GM23338 (cell line): Measurements from ENCODE around the gene CMBL. TPM values are rescaled to one million over a fixed set of nuclear protein-coding genes. Genes with fewer than 3 reads are reported as not detected.
A peak's percentile ranks its signal among the peaks of the same experiment; 100 is the strongest.

Experiments used
- ATAC-seq: fragments of 200-7000 bp; cut with Tn5 transposase; 3 replicates; pipeline ENCODE4 v1.9.1; 2020
- DNase-seq: peaks from one replicate; pipeline ENCODE4 v3.0.0-alpha.2; 2015; ENCODE audit warnings: low spot score
- H2AFZ ChIP-seq: fragments of 200-600 bp; sonication (generic); 2 replicates; pipeline ENCODE4 v1.8.0; 2016; ENCODE audit warnings: antibody characterized with exemption, mild to moderate bottlenecking, moderate library complexity
- H3F3A ChIP-seq: fragments of 200-600 bp; sonication (generic); replicated peaks from 2 replicates; pipeline ENCODE4 v1.8.0; 2017; ENCODE audit warnings: antibody characterized with exemption, mixed run types, low read depth
- H3K27ac ChIP-seq: fragments of 200-600 bp; sonication (generic); 2 replicates; pipeline ENCODE4 v1.6.1; 2016; ENCODE audit warnings: low read depth
- H3K27me3 ChIP-seq: fragments of 200-600 bp; sonication (generic); 2 replicates; pipeline ENCODE4 v1.8.0; 2016; ENCODE audit warnings: mild to moderate bottlenecking, mixed run types, moderate library complexity; ENCODE audit not compliant: insufficient read depth
- H3K36me3 ChIP-seq: fragments of 200-600 bp; sonication (generic); 2 replicates; pipeline ENCODE4 v1.8.0; 2016; ENCODE audit warnings: mild to moderate bottlenecking; ENCODE audit not compliant: insufficient read depth
- H3K4me1 ChIP-seq: fragments of 200-600 bp; sonication (generic); 2 replicates; pipeline ENCODE4 v1.8.0; 2016; ENCODE audit warnings: mild to moderate bottlenecking, moderate library complexity; ENCODE audit not compliant: insufficient read depth
- H3K4me2 ChIP-seq: fragments of 200-600 bp; sonication (generic); 2 replicates; pipeline ENCODE4 v1.7.1; 2017; ENCODE audit warnings: mixed run types
- H3K4me3 ChIP-seq: fragments of 200-600 bp; sonication (generic); 2 replicates; pipeline ENCODE4 v1.6.1; 2016; ENCODE audit warnings: mixed run types
- H3K79me2 ChIP-seq: fragments of 200-600 bp; sonication (generic); replicated peaks from 2 replicates; pipeline ENCODE4 v1.8.0; 2017; ENCODE audit warnings: mild to moderate bottlenecking; ENCODE audit not compliant: insufficient read depth
- H3K9me2 ChIP-seq: fragments of 200-600 bp; sonication (generic); 2 replicates; pipeline ENCODE4 v1.8.0; 2017; ENCODE audit not compliant: insufficient read depth
- H4K20me1 ChIP-seq: fragments of 200-600 bp; sonication (generic); replicated peaks from 2 replicates; pipeline ENCODE4 v1.8.0; 2017; ENCODE audit warnings: mild to moderate bottlenecking; ENCODE audit not compliant: insufficient read depth
- H3K27ac Mint-ChIP-seq: 2 replicates; pipeline ENCODE4 v1.8.0; 2020; ENCODE audit warnings: inconsistent platforms, mild to moderate bottlenecking, moderate library complexity, mixed read lengths
- H3K27me3 Mint-ChIP-seq: 3 replicates; pipeline ENCODE4 v1.8.0; 2022; ENCODE audit warnings: low read depth, mild to moderate bottlenecking, moderate library complexity, mixed read lengths, inconsistent platforms; ENCODE audit not compliant: insufficient read depth, poor library complexity
- H3K36me3 Mint-ChIP-seq: 3 replicates; pipeline ENCODE4 v1.8.0; 2021; ENCODE audit warnings: low read depth, mild to moderate bottlenecking, inconsistent platforms, moderate library complexity, mixed read lengths
- H3K4me1 Mint-ChIP-seq: 3 replicates; pipeline ENCODE4 v1.8.0; 2020; ENCODE audit warnings: mild to moderate bottlenecking, inconsistent platforms, mixed read lengths
- H3K4me3 Mint-ChIP-seq: 3 replicates; pipeline ENCODE4 v1.8.0; 2021; ENCODE audit warnings: moderate library complexity, mild to moderate bottlenecking, inconsistent platforms, mixed read lengths
- H3K9me3 Mint-ChIP-seq: 3 replicates; pipeline ENCODE4 v1.8.0; 2020; ENCODE audit warnings: moderate library complexity, mild to moderate bottlenecking, inconsistent platforms, mixed read lengths
- CREB1 ChIP-seq: fragments of 250-450 bp; sonication (Bioruptor Pico); IDR thresholded peaks from 2 replicates; pipeline ENCODE4 v1.5.0; 2020; ENCODE audit warnings: low read depth, mild to moderate bottlenecking, moderate library complexity
- CTCF ChIP-seq, 2 experiments: fragments of 200-600 bp in 1 of 2; sonication (generic) in 1 of 2; conservative IDR thresholded peaks; 2 replicates each; pipeline versions ENCODE4 v1.5.1 to v1.6.1; 2016 to 2017; ENCODE audit warnings: antibody characterized with exemption in 2 of 2, low read depth in 2 of 2, mild to moderate bottlenecking in 2 of 2, moderate library complexity in 1 of 2
- EZH2 ChIP-seq: fragments of 200-600 bp; sonication (generic); IDR thresholded peaks from one replicate; pipeline ENCODE4 v1.8.0; 2017; ENCODE audit warnings: antibody characterized with exemption, mild to moderate bottlenecking, low read depth; ENCODE audit not compliant: unreplicated experiment
- EZH2phosphoT487 ChIP-seq: fragments of 200-600 bp; sonication (generic); IDR thresholded peaks from one replicate; pipeline ENCODE4 v1.8.1; 2018; ENCODE audit warnings: antibody characterized with exemption; ENCODE audit not compliant: unreplicated experiment
- JUNB ChIP-seq: IDR thresholded peaks from one replicate; pipeline ENCODE4 v1.6.1; 2016; ENCODE audit warnings: antibody characterized with exemption; ENCODE audit not compliant: unreplicated experiment
- NANOG ChIP-seq: IDR thresholded peaks from 2 replicates; pipeline ENCODE4 v1.6.1; 2016; ENCODE audit warnings: antibody characterized with exemption, borderline replicate concordance
- POLR2AphosphoS5 ChIP-seq: IDR thresholded peaks from 2 replicates; pipeline ENCODE4 v1.6.1; 2016; ENCODE audit warnings: antibody characterized with exemption, low read depth
- STAT1 ChIP-seq: IDR thresholded peaks from one replicate; pipeline ENCODE4 v1.6.1; 2016; ENCODE audit warnings: antibody characterized with exemption; ENCODE audit not compliant: unreplicated experiment
- ZNF114 ChIP-seq: fragments of 250-450 bp; sonication (Bioruptor Pico); IDR thresholded peaks from 2 replicates; pipeline ENCODE4 v1.5.0; 2020; ENCODE audit warnings: mild to moderate bottlenecking, moderate library complexity
- ZNF331 ChIP-seq: fragments of 250-450 bp; sonication (Bioruptor Pico); IDR thresholded peaks from 2 replicates; pipeline ENCODE4 v1.5.0; 2020; ENCODE audit warnings: low read depth, mild to moderate bottlenecking, moderate library complexity
- ZNF462 ChIP-seq: fragments of 250-450 bp; sonication (Bioruptor Pico); IDR thresholded peaks from 2 replicates; pipeline ENCODE4 v1.5.0; 2020; ENCODE audit warnings: mild to moderate bottlenecking, moderate library complexity
- polyA plus RNA-seq: library from polyadenylated mRNA; unstranded; fragments of >200 nt; fragmentation: Nextera tagmentation; extraction: Ambion mirVana; gene quantifications from 2 replicates; pipeline ENCODE4 v1.2.1, GENCODE V29; 2016
- total RNA-seq: library from RNA; depleted of rRNA; stranded (reverse); fragments of >200 nt; shearing (Covaris generic); gene quantifications from 2 replicates; pipeline ENCODE4 v1.2.3, GENCODE V29; 2014
- TF ChIP-seq, protein P1 (sequence below): IDR thresholded peaks from one replicate; pipeline ENCODE4 v1.6.1; 2018; ENCODE audit warnings: antibody characterized with exemption; ENCODE audit not compliant: unreplicated experiment
- TF ChIP-seq, protein P2 (sequence below): IDR thresholded peaks from 2 replicates; pipeline ENCODE4 v1.6.1; 2016; ENCODE audit warnings: antibody characterized with exemption

CMBL gene
- total and polyA plus RNA-seq, 2 experiments from 2014 or later: 13.2 to 24.1 TPM

- peak overlapping the region; percentile 75 for H3K27ac ChIP-seq
- peak; percentile 11 for ATAC-seq
- TF ChIP-seq EZH2phosphoT487: no peak
- no peak for TF ChIP-seq EZH2
- no peak for TF ChIP-seq ZNF462
- no peak for TF ChIP-seq NANOG
- TF ChIP-seq ZNF331 (CRISPR knock-in tag): no peak
- TF ChIP-seq, protein P1, sequence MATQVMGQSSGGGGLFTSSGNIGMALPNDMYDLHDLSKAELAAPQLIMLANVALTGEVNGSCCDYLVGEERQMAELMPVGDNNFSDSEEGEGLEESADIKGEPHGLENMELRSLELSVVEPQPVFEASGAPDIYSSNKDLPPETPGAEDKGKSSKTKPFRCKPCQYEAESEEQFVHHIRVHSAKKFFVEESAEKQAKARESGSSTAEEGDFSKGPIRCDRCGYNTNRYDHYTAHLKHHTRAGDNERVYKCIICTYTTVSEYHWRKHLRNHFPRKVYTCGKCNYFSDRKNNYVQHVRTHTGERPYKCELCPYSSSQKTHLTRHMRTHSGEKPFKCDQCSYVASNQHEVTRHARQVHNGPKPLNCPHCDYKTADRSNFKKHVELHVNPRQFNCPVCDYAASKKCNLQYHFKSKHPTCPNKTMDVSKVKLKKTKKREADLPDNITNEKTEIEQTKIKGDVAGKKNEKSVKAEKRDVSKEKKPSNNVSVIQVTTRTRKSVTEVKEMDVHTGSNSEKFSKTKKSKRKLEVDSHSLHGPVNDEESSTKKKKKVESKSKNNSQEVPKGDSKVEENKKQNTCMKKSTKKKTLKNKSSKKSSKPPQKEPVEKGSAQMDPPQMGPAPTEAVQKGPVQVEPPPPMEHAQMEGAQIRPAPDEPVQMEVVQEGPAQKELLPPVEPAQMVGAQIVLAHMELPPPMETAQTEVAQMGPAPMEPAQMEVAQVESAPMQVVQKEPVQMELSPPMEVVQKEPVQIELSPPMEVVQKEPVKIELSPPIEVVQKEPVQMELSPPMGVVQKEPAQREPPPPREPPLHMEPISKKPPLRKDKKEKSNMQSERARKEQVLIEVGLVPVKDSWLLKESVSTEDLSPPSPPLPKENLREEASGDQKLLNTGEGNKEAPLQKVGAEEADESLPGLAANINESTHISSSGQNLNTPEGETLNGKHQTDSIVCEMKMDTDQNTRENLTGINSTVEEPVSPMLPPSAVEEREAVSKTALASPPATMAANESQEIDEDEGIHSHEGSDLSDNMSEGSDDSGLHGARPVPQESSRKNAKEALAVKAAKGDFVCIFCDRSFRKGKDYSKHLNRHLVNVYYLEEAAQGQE: no peak
- no peak for TF ChIP-seq JUNB
- no peak for TF ChIP-seq CTCF (conservative IDR thresholded peaks at IDR 0.05; ENCODE audit: low read depth in 2 of 2)
- no peak for TF ChIP-seq CREB1 (CRISPR knock-in tag)
- TF ChIP-seq ZNF114 (CRISPR knock-in tag): no peak
- no peak for TF ChIP-seq STAT1
- TF ChIP-seq, protein P2, sequence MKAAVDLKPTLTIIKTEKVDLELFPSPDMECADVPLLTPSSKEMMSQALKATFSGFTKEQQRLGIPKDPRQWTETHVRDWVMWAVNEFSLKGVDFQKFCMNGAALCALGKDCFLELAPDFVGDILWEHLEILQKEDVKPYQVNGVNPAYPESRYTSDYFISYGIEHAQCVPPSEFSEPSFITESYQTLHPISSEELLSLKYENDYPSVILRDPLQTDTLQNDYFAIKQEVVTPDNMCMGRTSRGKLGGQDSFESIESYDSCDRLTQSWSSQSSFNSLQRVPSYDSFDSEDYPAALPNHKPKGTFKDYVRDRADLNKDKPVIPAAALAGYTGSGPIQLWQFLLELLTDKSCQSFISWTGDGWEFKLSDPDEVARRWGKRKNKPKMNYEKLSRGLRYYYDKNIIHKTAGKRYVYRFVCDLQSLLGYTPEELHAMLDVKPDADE: no peak
- TF ChIP-seq POLR2AphosphoS5: no peak
- peaks cover 17% of the 10 kb centered on the region for H3K4me1 ChIP-seq
- no peaks in the 10 kb centered on the region; the same call in 2 of the 3 replicates for H3K9me3 Mint-ChIP-seq
- H3K36me3 Mint-ChIP-seq: peaks cover 52% of the 10 kb centered on the region
- H3F3A ChIP-seq: peaks cover 9% of the 10 kb centered on the region; the same call in 1 of the 2 replicates
- peaks cover 6% of the 10 kb centered on the region for H3K27me3 Mint-ChIP-seq
- peak overlapping the region; percentile 99 for H3K4me3 Mint-ChIP-seq
- peaks cover 49% of the 10 kb centered on the region for H4K20me1 ChIP-seq
- H3K79me2 ChIP-seq: peaks cover 90% of the 10 kb centered on the region
- H3K9me2 ChIP-seq: no peaks in the 10 kb centered on the region
- H3K36me3 ChIP-seq: peaks cover 26% of the 10 kb centered on the region
- no peak for DNase-seq
- peak overlapping the region; percentile 57; the same call in 1 of the 2 replicates for H2AFZ ChIP-seq
- no peaks in the 10 kb centered on the region for H3K27me3 ChIP-seq
- H3K4me3 ChIP-seq: peak overlapping the region; percentile 100
- peak overlapping the region; percentile 94 for H3K27ac Mint-ChIP-seq
- peaks cover 26% of the 10 kb centered on the region for H3K4me1 Mint-ChIP-seq
- peak overlapping the region; percentile 100 for H3K4me2 ChIP-seq
These were observed 56.9 kb downstream of the CMBL start for GRCh38 chr5:10250806-10251276.
